ENCODE data around the gene CTNNA3. TPM values are rescaled to one million over a fixed set of nuclear protein-coding genes. Genes with fewer than 3 reads are reported as not detected.

CTNNA3 gene
- total RNA-seq, 2 donors from 2014 or later = 20.3 to 23.8 TPM

GRCh38 chr10:66228887-66229286 is 1467.1 kb downstream of the CTNNA3 start:
- no peak for TF ChIP-seq CTCF (IDR thresholded peaks at IDR 0.05)
- no peaks in the 10 kb centered on the region for H3K36me3 ChIP-seq
- peaks cover 4 to 19% of the 10 kb centered on the region in 2 donors for H3K9me3 ChIP-seq
- no peak overlapping the region for H3K4me3 ChIP-seq
- DNase-seq (ENCODE audit: low spot score) = no peak
- H3K4me1 ChIP-seq = no peaks in the 10 kb centered on the region
- no peaks in the 10 kb centered on the region for H3K27me3 ChIP-seq
- H3K27ac ChIP-seq = no peak overlapping the region

- TF ChIP-seq CTCF (IDR thresholded peaks at IDR 0.05) = no peak
- H3K36me3 ChIP-seq = no peaks in the 10 kb centered on the region
Measured at GRCh38 chr10:66223656-66224055, 1472.3 kb downstream of the CTNNA3 start.

GRCh38 chr10:66222462-66223046 is 1473.4 kb downstream of the CTNNA3 start:
- no peak for DNase-seq (ENCODE audit: low spot score)
- Histone ChIP-seq H3K4me3 (no peak overlapping the region), H3K27me3 (no peaks in the 10 kb centered on the region), H3K4me1 (no peaks in the 10 kb centered on the region), H3K9me3 (no peaks in the 10 kb centered on the region), H3K27ac (no peak overlapping the region), H3K36me3 (no peaks in the 10 kb centered on the region)
- no peak for TF ChIP-seq CTCF (IDR thresholded peaks at IDR 0.05)

More at GRCh38 chr10:66223656-66224055, 1472.3 kb downstream of the CTNNA3 start:
- Histone ChIP-seq H3K4me3 (no peak overlapping the region), H3K9me3 (peaks cover 0 to 2% of the 10 kb centered on the region in 2 donors), H3K27ac (no peak overlapping the region), H3K4me1 (no peaks in the 10 kb centered on the region), H3K27me3 (no peaks in the 10 kb centered on the region)
- no peak for DNase-seq (ENCODE audit: low spot score)

- TF ChIP-seq CTCF (IDR thresholded peaks at IDR 0.05) = no peak
- no peaks in the 10 kb centered on the region for H3K36me3 ChIP-seq
- no peaks in the 10 kb centered on the region for H3K27me3 ChIP-seq
- H3K27ac ChIP-seq = no peak overlapping the region
- no peak overlapping the region for H3K4me3 ChIP-seq
- no peaks in the 10 kb centered on the region for H3K9me3 ChIP-seq
- DNase-seq (ENCODE audit: low spot score) = no peak
- H3K4me1 ChIP-seq = no peaks in the 10 kb centered on the region
Measured at GRCh38 chr10:66218981-66219587, 1476.9 kb downstream of the CTNNA3 start.

- H3K27ac ChIP-seq = no peak overlapping the region
- no peaks in the 10 kb centered on the region for H3K4me1 ChIP-seq
- no peaks in the 10 kb centered on the region for H3K36me3 ChIP-seq
- no peak for DNase-seq (ENCODE audit: low spot score)
- no peak for TF ChIP-seq CTCF (IDR thresholded peaks at IDR 0.05)
- no peaks in the 10 kb centered on the region for H3K27me3 ChIP-seq
- H3K9me3 ChIP-seq = no peaks in the 10 kb centered on the region
- H3K4me3 ChIP-seq = no peak overlapping the region
Measured at GRCh38 chr10:66218289-66218688, 1477.7 kb downstream of the CTNNA3 start.

GRCh38 chr10:66215920-66216319 is 1480.1 kb downstream of the CTNNA3 start:
- no peak for TF ChIP-seq CTCF (IDR thresholded peaks at IDR 0.05)
- H3K27ac ChIP-seq = no peak overlapping the region
- no peaks in the 10 kb centered on the region for H3K36me3 ChIP-seq
- H3K9me3 ChIP-seq = no peaks in the 10 kb centered on the region
- no peaks in the 10 kb centered on the region for H3K4me1 ChIP-seq
- no peaks in the 10 kb centered on the region for H3K27me3 ChIP-seq
- DNase-seq (ENCODE audit: low spot score) = no peak
- H3K4me3 ChIP-seq = no peak overlapping the region

Measured in right atrium auricular region (tissue), 2 donors.